Measurements from ENCODE around the gene FRMD3. TPM values are rescaled to one million over a fixed set of nuclear protein-coding genes. Genes with fewer than 3 reads are reported as not detected.

Gene FRMD3
- total RNA-seq, 1 experiment from 2014 or later: 3.9 TPM

GRCh38 chr9:83342006-83342405 lies 196.2 kb downstream of the FRMD3 start:
- Histone ChIP-seq H3K27ac (ENCODE audit: low read length) (no peak overlapping the region), H3F3A (ENCODE audit: low read length, unreplicated experiment) (no peaks in the 10 kb centered on the region), H3K4me3 (ENCODE audit: low read length) (no peak overlapping the region), H3K4me1 (ENCODE audit: insufficient read depth, low read length) (no peaks in the 10 kb centered on the region), H3K27me3 (ENCODE audit: low read length) (no peaks in the 10 kb centered on the region), H3K36me3 (ENCODE audit: low read depth, low read length) (no peaks in the 10 kb centered on the region), H3K9me2 (replicated peaks; ENCODE audit: low read length) (no peaks in the 10 kb centered on the region), H4K20me1 (ENCODE audit: low read length) (no peaks in the 10 kb centered on the region), H2AFZ (ENCODE audit: low read length) (no peak overlapping the region), H3K9ac (ENCODE audit: low read length) (no peak overlapping the region), H3K79me2 (ENCODE audit: low read length) (no peaks in the 10 kb centered on the region), H3K9me3 (ENCODE audit: low read length) (no peaks in the 10 kb centered on the region), H3K4me2 (ENCODE audit: low read length) (no peak overlapping the region)
- no peak for ATAC-seq
- BruUV-seq (replicated peaks): no TSS peak
- no peak for DNase-seq
- ChIA-PET POLR2A (ENCODE audit: unreplicated experiment) (no interaction called here), CTCF (no interaction called here)
- TF ChIP-seq EZH2 (IDR thresholded peaks at IDR 0.05; ENCODE audit: low read length, unreplicated experiment): no peak
- TF ChIP-seq, protein P1, sequence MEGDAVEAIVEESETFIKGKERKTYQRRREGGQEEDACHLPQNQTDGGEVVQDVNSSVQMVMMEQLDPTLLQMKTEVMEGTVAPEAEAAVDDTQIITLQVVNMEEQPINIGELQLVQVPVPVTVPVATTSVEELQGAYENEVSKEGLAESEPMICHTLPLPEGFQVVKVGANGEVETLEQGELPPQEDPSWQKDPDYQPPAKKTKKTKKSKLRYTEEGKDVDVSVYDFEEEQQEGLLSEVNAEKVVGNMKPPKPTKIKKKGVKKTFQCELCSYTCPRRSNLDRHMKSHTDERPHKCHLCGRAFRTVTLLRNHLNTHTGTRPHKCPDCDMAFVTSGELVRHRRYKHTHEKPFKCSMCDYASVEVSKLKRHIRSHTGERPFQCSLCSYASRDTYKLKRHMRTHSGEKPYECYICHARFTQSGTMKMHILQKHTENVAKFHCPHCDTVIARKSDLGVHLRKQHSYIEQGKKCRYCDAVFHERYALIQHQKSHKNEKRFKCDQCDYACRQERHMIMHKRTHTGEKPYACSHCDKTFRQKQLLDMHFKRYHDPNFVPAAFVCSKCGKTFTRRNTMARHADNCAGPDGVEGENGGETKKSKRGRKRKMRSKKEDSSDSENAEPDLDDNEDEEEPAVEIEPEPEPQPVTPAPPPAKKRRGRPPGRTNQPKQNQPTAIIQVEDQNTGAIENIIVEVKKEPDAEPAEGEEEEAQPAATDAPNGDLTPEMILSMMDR (conservative IDR thresholded peaks at IDR 0.05; ENCODE audit: low read depth, low read length): no peak
- intact Hi-C loops (cut with micrococcal nuclease): no loop called here

GRCh38 chr9:83340451-83340850 lies 197.8 kb downstream of the FRMD3 start:
- intact Hi-C loops (cut with micrococcal nuclease): no loop called here
- H3K79me2 ChIP-seq (ENCODE audit: low read length): no peaks in the 10 kb centered on the region
- no peaks in the 10 kb centered on the region for H3K27me3 ChIP-seq (ENCODE audit: low read length)
- H3K4me3 ChIP-seq (ENCODE audit: low read length): no peak overlapping the region
- POLR2A ChIA-PET (ENCODE audit: unreplicated experiment): no interaction called here
- H3K9me3 ChIP-seq (ENCODE audit: low read length): no peaks in the 10 kb centered on the region
- ATAC-seq (no peak), DNase-seq (no peak)
- TF ChIP-seq EZH2phosphoT487 (IDR thresholded peaks at IDR 0.05; ENCODE audit: borderline replicate concordance, low read length) (no peak), EZH2 (IDR thresholded peaks at IDR 0.05; ENCODE audit: low read length, unreplicated experiment) (no peak)
- TF ChIP-seq, protein P1 (conservative IDR thresholded peaks at IDR 0.05; ENCODE audit: low read depth, low read length): no peak
- no TSS peak for BruUV-seq (replicated peaks)
- no peak overlapping the region for H3K27ac ChIP-seq (ENCODE audit: low read length)
- CTCF ChIA-PET: no interaction called here
- no peaks in the 10 kb centered on the region for H3K36me3 ChIP-seq (ENCODE audit: low read depth, low read length)
- no peak overlapping the region for H3K4me2 ChIP-seq (ENCODE audit: low read length)
- H3K9me2 ChIP-seq (replicated peaks; ENCODE audit: low read length): no peaks in the 10 kb centered on the region
- no peaks in the 10 kb centered on the region for H4K20me1 ChIP-seq (ENCODE audit: low read length)
- H2AFZ ChIP-seq (ENCODE audit: low read length): no peak overlapping the region
- no peaks in the 10 kb centered on the region for H3F3A ChIP-seq (ENCODE audit: low read length, unreplicated experiment)
- no peak overlapping the region for H3K9ac ChIP-seq (ENCODE audit: low read length)
- no peaks in the 10 kb centered on the region for H3K4me1 ChIP-seq (ENCODE audit: insufficient read depth, low read length)

GRCh38 chr9:83339435-83339834 lies 198.8 kb downstream of the FRMD3 start:
- Histone ChIP-seq H3K9me2 (replicated peaks; ENCODE audit: low read length) (no peaks in the 10 kb centered on the region), H3K27me3 (ENCODE audit: low read length) (no peaks in the 10 kb centered on the region), H3K36me3 (ENCODE audit: low read depth, low read length) (no peaks in the 10 kb centered on the region), H3K4me3 (ENCODE audit: low read length) (no peak overlapping the region), H2AFZ (ENCODE audit: low read length) (no peak overlapping the region), H3F3A (ENCODE audit: low read length, unreplicated experiment) (no peaks in the 10 kb centered on the region), H3K27ac (ENCODE audit: low read length) (no peak overlapping the region), H3K4me2 (ENCODE audit: low read length) (no peak overlapping the region), H3K4me1 (ENCODE audit: insufficient read depth, low read length) (no peaks in the 10 kb centered on the region), H3K9me3 (ENCODE audit: low read length) (no peaks in the 10 kb centered on the region), H3K79me2 (ENCODE audit: low read length) (no peaks in the 10 kb centered on the region), H3K9ac (ENCODE audit: low read length) (no peak overlapping the region), H4K20me1 (ENCODE audit: low read length) (no peaks in the 10 kb centered on the region)
- ATAC-seq (no peak), DNase-seq (no peak)
- BruUV-seq (replicated peaks): no TSS peak
- TF ChIP-seq EZH2phosphoT487 (IDR thresholded peaks at IDR 0.05; ENCODE audit: borderline replicate concordance, low read length) (no peak), EZH2 (IDR thresholded peaks at IDR 0.05; ENCODE audit: low read length, unreplicated experiment) (no peak)
- TF ChIP-seq, protein P1 (conservative IDR thresholded peaks at IDR 0.05; ENCODE audit: low read depth, low read length): no peak
- intact Hi-C loops (cut with micrococcal nuclease): loop anchor here (10.0 kb wide), 1 partner anchor 135 kb away; no protein-coding TSS in a partner anchor
- ChIA-PET CTCF (no interaction called here), POLR2A (ENCODE audit: unreplicated experiment) (no interaction called here)
